Gastrocnemius medialis (tissue), 4 donors: ENCODE measurements around the gene OR6X1.

Experiments used
- CTCF ChIP-seq, 5 experiments: fragments of 450-650 bp in 3 of 5; fragments of 200-600 bp in 2 of 5; sonication (generic) in 2 of 5; IDR thresholded peaks in 4 of 5; conservative IDR thresholded peaks in 1 of 5; 1 replicate in 4 of 5; 2 replicates in 1 of 5; pipeline ENCODE4 v1.5.1; 2016 to 2019; ENCODE audit warnings: antibody characterized with exemption in 5 of 5, mild to moderate bottlenecking in 3 of 5, moderate library complexity in 3 of 5
- POLR2A ChIP-seq, 2 donors: fragments of 450-650 bp; IDR thresholded peaks; one replicate each; pipeline ENCODE4 v1.6.1; 2017; ENCODE audit warnings: antibody characterized with exemption in 2 of 2, mild to moderate bottlenecking in 2 of 2, moderate library complexity in 2 of 2

- TF ChIP-seq CTCF (IDR thresholded peaks at IDR 0.05 in 4 of 5, conservative IDR thresholded peaks at IDR 0.05 in 1 of 5) (no peak), POLR2A (IDR thresholded peaks at IDR 0.05) (no peak)
These were observed 18.7 kb upstream of the OR6X1 start for GRCh38 chr11:123773026-123773425.
